ENCODE measurements around the gene ORM2. TPM values are rescaled to one million over a fixed set of nuclear protein-coding genes. Genes with fewer than 3 reads are reported as not detected.

ORM2 gene
- total and polyA plus RNA-seq, 2 of the 4 experiments (the other 2 are of a cell fraction), result not detected

DNA sequence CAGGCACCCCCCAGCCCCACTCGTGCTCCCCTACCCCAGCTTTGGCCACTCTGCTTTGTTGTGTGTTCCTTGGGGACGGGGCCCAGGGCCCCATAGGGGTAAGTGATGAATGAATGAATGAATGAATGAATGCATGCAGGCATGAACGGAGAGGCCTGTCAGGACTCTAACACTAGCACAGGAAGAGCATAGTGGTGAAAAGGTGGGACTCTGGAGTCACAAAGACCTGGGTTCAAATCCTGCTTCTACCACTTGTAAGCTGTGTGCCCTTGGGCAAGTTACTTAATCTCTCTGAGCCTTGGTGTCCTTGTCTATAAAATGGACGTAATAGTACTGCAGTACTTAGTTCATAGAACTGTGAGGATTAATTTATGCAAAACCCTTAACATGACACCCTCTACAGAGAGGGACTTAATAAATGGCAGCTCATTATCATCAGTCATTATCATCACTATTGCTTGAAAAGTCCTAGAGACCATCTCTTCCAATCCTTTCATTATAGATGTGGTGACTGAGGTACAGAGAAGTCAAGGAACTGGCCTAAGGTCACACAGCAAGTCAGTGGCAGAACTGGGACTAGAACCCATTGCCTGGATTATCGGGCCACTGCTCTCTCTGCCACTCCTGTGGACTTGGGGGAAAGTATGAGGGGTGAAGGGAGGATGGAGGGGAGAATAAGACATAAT is 13.2 kb downstream of the ORM2 start:
- CTCF ChIA-PET, result no interaction called here
- POLR2A ChIA-PET (ENCODE audit: unreplicated experiment), result no interaction called here
- Histone ChIP-seq H3K27me3 (ENCODE audit: control insufficient read depth, insufficient read depth, low read length) (no peaks in the 10 kb centered on the region), H3K4me2 (ENCODE audit: low read depth, low read length) (no peak overlapping the region), H3K4me3 (ENCODE audit: insufficient read depth, low read depth, low read length) (no peak overlapping the region), H4K5ac (ENCODE audit: low read depth, low read length) (no peak overlapping the region), H4K91ac (ENCODE audit: insufficient read depth, low read depth, low read length) (no peak overlapping the region), H4K20me1 (ENCODE audit: insufficient read depth, low read length) (no peaks in the 10 kb centered on the region), H3K56ac (ENCODE audit: extremely low read depth, insufficient read depth, low read length) (no peak overlapping the region), H2BK15ac (ENCODE audit: low read depth, low read length) (no peak overlapping the region), H3K4me1 (ENCODE audit: control insufficient read depth, insufficient read depth, low read length) (no peaks in the 10 kb centered on the region), H3K9me3 (ENCODE audit: control insufficient read depth, insufficient read depth, low read length) (no peaks in the 10 kb centered on the region), H3K14ac (replicated peaks; ENCODE audit: low read depth, low read length) (no peak overlapping the region), H3K9me1 (ENCODE audit: insufficient read depth, low read length) (no peaks in the 10 kb centered on the region), H4K8ac (ENCODE audit: low read depth in 2 of 2, low read length in 2 of 2) (no peak overlapping the region), H3K27ac (ENCODE audit: insufficient read depth, low read length) (no peak overlapping the region), H2AFZ (replicated peaks; ENCODE audit: low read length, poor library complexity) (no peak overlapping the region), H3K9ac (ENCODE audit: low read depth, low read length) (no peak overlapping the region), H2BK5ac (ENCODE audit: low read depth, low read length, poor library complexity, severe bottlenecking) (no peak overlapping the region), H3K23ac (ENCODE audit: low read depth, low read length) (no peak overlapping the region), H2BK120ac (ENCODE audit: low read depth, low read length) (no peak overlapping the region), H3K18ac (ENCODE audit: low read depth, low read length) (no peak overlapping the region), H3K4ac (ENCODE audit: low read depth, low read length) (no peak overlapping the region), H3K79me1 (ENCODE audit: low read depth in 1 of 2, low read length in 2 of 2) (no peaks in the 10 kb centered on the region), H2BK20ac (ENCODE audit: low read depth, low read length) (no peak overlapping the region), H2AK9ac (replicated peaks; ENCODE audit: low read depth, low read length, poor library complexity) (no peak overlapping the region), H2AK5ac (ENCODE audit: low read depth, low read length) (no peak overlapping the region), H3K36me3 (ENCODE audit: control insufficient read depth, insufficient read depth, low read length) (peaks cover 71% of the 10 kb centered on the region)
- TF ChIP-seq, protein P1, sequence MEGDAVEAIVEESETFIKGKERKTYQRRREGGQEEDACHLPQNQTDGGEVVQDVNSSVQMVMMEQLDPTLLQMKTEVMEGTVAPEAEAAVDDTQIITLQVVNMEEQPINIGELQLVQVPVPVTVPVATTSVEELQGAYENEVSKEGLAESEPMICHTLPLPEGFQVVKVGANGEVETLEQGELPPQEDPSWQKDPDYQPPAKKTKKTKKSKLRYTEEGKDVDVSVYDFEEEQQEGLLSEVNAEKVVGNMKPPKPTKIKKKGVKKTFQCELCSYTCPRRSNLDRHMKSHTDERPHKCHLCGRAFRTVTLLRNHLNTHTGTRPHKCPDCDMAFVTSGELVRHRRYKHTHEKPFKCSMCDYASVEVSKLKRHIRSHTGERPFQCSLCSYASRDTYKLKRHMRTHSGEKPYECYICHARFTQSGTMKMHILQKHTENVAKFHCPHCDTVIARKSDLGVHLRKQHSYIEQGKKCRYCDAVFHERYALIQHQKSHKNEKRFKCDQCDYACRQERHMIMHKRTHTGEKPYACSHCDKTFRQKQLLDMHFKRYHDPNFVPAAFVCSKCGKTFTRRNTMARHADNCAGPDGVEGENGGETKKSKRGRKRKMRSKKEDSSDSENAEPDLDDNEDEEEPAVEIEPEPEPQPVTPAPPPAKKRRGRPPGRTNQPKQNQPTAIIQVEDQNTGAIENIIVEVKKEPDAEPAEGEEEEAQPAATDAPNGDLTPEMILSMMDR (conservative IDR thresholded peaks at IDR 0.05; ENCODE audit: low read depth, low read length), result no peak
- TF ChIP-seq MAZ (IDR thresholded peaks at IDR 0.05; ENCODE audit: borderline replicate concordance, low read depth, low read length), result no peak
- TF ChIP-seq FOS (IDR thresholded peaks at IDR 0.05; ENCODE audit: low read depth, low read length), result no peak
- TF ChIP-seq CHD1 (IDR thresholded peaks at IDR 0.05; ENCODE audit: low read depth, low read length), result no peak
- TF ChIP-seq, protein P2, sequence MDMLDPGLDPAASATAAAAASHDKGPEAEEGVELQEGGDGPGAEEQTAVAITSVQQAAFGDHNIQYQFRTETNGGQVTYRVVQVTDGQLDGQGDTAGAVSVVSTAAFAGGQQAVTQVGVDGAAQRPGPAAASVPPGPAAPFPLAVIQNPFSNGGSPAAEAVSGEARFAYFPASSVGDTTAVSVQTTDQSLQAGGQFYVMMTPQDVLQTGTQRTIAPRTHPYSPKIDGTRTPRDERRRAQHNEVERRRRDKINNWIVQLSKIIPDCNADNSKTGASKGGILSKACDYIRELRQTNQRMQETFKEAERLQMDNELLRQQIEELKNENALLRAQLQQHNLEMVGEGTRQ (IDR thresholded peaks at IDR 0.05; ENCODE audit: low read depth, low read length), result no peak
- TF ChIP-seq SMC3 (IDR thresholded peaks at IDR 0.05; ENCODE audit: low read depth, low read length), result no peak
- no peak for TF ChIP-seq POLR2A (IDR thresholded peaks at IDR 0.05; ENCODE audit: low read depth, low read length)
- no peak for TF ChIP-seq BHLHE40 (IDR thresholded peaks at IDR 0.05; ENCODE audit: low read depth, low read length)
- TF ChIP-seq CEBPB (IDR thresholded peaks at IDR 0.05; ENCODE audit: low read depth, low read length), result no peak
- no peak for TF ChIP-seq NFE2L2 (IDR thresholded peaks at IDR 0.05; ENCODE audit: low read depth, low read length)
- TF ChIP-seq, protein P3, sequence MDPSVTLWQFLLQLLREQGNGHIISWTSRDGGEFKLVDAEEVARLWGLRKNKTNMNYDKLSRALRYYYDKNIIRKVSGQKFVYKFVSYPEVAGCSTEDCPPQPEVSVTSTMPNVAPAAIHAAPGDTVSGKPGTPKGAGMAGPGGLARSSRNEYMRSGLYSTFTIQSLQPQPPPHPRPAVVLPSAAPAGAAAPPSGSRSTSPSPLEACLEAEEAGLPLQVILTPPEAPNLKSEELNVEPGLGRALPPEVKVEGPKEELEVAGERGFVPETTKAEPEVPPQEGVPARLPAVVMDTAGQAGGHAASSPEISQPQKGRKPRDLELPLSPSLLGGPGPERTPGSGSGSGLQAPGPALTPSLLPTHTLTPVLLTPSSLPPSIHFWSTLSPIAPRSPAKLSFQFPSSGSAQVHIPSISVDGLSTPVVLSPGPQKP (IDR thresholded peaks at IDR 0.05; ENCODE audit: borderline replicate concordance, low read depth, low read length), result no peak
- no peak for TF ChIP-seq RCOR1 (IDR thresholded peaks at IDR 0.05; ENCODE audit: insufficient replicate concordance, low read length)
- in situ Hi-C loops (cut with MboI; ENCODE audit: low sequenced_read_pairs), result no loop called here
- WGBS, 2 experiments (ENCODE audit: extremely low coverage in 2 of 2, insufficient read length in 1 of 2), result 80% methylated on average over 1 of the region's 5 CpGs; no CpG with 5 or more reads in 1 of the 2 experiments
- intact Hi-C loops (cut with micrococcal nuclease), result no loop called here
- dilution Hi-C loops (cut with HindIII; ENCODE audit: low sequenced_read_pairs, unreplicated experiment), result no loop called here
- ATAC-seq (ENCODE audit: low read depth) (no peak), DNase-seq (no peak)
- no TSS peak for BruUV-seq (replicated peaks)

Measured in IMR-90 (cell line).